Neural cell (in vitro differentiated cells): ENCODE results near the gene KDM2A.

Source experiments
- MXI1 ChIP-seq: fragments of 450-650 bp; conservative IDR thresholded peaks from 2 replicates; pipeline ENCODE4 v1.6.1; 2014; ENCODE audit warnings: antibody characterized with exemption, mild to moderate bottlenecking; ENCODE audit not compliant: poor library complexity, severe bottlenecking
- POLR2AphosphoS5 ChIP-seq: IDR thresholded peaks from 2 replicates; pipeline ENCODE4 v1.6.1; 2012
- RAD21 ChIP-seq: fragments of 450-650 bp; conservative IDR thresholded peaks from 2 replicates; pipeline ENCODE4 v1.6.1; 2014; ENCODE audit warnings: antibody characterized with exemption, mild to moderate bottlenecking, moderate library complexity
- TF ChIP-seq, protein P1 (sequence below): fragments of 450-650 bp; IDR thresholded peaks from 2 replicates; pipeline ENCODE4 v1.5.1; 2014; ENCODE audit warnings: antibody characterized with exemption, mild to moderate bottlenecking, moderate library complexity; ENCODE audit not compliant: poor library complexity, severe bottlenecking
- TF ChIP-seq, protein P2 (sequence below): IDR thresholded peaks from 2 replicates; pipeline ENCODE4 v1.6.1; 2012; ENCODE audit warnings: borderline replicate concordance

DNA sequence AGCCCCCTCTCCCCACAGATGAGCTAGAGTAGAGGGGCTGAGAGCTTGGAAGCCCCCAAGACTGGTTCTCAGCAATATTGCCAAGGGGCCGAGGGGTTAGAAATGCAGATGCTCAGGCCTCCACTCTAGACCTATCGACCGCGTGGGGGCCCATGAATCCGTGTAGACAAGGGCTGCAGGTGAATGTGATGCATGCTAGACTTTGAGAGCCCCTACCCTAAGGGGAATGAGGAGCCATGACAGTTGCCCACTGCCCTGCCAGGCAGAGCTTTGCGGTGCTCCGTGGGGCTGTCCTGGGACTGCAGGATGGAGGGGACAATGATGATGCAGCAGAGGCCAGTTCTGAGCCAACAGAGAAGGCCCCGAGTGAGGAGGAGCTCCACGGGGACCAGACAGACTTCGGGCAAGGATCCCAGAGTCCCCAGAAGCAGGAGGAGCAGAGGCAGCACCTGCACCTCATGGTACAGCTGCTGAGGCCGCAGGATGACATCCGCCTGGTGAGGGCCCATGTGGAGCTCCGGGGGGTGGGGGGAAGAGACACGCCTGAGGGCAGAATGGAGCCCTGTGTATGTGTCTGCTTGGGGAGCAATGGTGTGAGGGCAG lies 185.5 kb downstream of the KDM2A start:
- TF ChIP-seq, protein P1, sequence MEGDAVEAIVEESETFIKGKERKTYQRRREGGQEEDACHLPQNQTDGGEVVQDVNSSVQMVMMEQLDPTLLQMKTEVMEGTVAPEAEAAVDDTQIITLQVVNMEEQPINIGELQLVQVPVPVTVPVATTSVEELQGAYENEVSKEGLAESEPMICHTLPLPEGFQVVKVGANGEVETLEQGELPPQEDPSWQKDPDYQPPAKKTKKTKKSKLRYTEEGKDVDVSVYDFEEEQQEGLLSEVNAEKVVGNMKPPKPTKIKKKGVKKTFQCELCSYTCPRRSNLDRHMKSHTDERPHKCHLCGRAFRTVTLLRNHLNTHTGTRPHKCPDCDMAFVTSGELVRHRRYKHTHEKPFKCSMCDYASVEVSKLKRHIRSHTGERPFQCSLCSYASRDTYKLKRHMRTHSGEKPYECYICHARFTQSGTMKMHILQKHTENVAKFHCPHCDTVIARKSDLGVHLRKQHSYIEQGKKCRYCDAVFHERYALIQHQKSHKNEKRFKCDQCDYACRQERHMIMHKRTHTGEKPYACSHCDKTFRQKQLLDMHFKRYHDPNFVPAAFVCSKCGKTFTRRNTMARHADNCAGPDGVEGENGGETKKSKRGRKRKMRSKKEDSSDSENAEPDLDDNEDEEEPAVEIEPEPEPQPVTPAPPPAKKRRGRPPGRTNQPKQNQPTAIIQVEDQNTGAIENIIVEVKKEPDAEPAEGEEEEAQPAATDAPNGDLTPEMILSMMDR, result no peak
- TF ChIP-seq MXI1, result no peak
- TF ChIP-seq RAD21, result no peak
- TF ChIP-seq, protein P2, sequence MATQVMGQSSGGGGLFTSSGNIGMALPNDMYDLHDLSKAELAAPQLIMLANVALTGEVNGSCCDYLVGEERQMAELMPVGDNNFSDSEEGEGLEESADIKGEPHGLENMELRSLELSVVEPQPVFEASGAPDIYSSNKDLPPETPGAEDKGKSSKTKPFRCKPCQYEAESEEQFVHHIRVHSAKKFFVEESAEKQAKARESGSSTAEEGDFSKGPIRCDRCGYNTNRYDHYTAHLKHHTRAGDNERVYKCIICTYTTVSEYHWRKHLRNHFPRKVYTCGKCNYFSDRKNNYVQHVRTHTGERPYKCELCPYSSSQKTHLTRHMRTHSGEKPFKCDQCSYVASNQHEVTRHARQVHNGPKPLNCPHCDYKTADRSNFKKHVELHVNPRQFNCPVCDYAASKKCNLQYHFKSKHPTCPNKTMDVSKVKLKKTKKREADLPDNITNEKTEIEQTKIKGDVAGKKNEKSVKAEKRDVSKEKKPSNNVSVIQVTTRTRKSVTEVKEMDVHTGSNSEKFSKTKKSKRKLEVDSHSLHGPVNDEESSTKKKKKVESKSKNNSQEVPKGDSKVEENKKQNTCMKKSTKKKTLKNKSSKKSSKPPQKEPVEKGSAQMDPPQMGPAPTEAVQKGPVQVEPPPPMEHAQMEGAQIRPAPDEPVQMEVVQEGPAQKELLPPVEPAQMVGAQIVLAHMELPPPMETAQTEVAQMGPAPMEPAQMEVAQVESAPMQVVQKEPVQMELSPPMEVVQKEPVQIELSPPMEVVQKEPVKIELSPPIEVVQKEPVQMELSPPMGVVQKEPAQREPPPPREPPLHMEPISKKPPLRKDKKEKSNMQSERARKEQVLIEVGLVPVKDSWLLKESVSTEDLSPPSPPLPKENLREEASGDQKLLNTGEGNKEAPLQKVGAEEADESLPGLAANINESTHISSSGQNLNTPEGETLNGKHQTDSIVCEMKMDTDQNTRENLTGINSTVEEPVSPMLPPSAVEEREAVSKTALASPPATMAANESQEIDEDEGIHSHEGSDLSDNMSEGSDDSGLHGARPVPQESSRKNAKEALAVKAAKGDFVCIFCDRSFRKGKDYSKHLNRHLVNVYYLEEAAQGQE, result no peak
- TF ChIP-seq POLR2AphosphoS5, result no peak
